ENCODE results near the gene GPR87. TPM values are rescaled to one million over a fixed set of nuclear protein-coding genes. Genes with fewer than 3 reads are reported as not detected.

GPR87 gene, protein sequence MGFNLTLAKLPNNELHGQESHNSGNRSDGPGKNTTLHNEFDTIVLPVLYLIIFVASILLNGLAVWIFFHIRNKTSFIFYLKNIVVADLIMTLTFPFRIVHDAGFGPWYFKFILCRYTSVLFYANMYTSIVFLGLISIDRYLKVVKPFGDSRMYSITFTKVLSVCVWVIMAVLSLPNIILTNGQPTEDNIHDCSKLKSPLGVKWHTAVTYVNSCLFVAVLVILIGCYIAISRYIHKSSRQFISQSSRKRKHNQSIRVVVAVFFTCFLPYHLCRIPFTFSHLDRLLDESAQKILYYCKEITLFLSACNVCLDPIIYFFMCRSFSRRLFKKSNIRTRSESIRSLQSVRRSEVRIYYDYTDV
- not detected for total RNA-seq

DNA sequence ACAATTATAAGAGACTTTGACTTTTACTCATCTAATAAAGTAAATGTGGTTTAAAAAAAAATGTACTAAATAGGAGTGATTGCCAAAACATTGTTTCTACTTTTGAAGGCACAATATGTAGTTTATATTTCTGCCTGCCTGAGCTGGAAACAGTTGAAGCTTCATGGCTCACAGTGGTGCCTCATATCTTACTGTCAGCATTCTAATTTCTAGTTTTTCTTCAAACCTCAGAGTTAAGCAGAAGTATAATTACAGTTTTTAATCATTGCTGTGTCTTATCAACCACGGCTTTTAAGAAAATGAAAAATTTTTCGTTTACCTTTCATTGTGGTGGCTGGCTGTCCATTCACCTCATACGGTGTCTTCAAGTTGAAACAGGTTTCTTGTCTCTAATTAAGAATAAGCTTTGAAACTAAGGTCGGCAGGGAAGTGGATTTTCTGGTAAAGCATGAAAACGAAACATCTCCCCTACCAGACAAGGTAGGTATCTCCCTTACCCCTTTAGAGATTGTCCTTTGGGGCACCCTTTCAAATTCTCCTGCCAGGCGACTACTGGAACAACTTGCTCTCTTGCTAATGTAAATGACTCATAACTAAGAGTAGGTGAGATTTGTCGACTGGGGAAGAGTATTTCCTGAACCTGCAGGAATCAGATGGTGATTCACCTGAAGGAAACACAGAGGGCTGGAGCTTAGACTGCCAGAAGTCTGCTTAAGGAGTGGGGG is at the start of gene GPR87:
Gene GPR87, minus strand, starts transcription at position 554 of the 725 bp plus-strand sequence. CDS start 16,720 bp downstream, outside the sequence.
- no peak for DNase-seq

DNA sequence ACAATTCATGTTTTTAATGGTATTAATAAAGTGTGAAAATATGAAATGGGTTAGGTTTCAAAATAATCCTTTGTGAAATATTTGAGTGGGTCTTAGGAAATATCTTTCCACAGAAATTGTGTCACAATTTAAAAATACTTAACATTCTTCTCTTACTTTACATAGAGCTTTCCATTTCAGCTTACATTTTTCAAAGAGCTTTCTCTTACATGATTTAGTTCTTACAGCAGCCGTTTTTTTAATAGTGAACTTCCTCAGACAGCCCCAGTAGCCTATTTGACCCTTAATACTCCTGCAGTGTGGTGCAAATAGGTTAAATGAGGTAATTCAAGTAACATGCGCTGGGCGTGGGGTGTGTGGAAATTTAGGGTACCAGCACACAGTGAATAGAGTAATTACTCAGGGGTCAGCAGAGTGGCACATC is 46.1 kb upstream of the GPR87 start:
- no peak for DNase-seq

DNA sequence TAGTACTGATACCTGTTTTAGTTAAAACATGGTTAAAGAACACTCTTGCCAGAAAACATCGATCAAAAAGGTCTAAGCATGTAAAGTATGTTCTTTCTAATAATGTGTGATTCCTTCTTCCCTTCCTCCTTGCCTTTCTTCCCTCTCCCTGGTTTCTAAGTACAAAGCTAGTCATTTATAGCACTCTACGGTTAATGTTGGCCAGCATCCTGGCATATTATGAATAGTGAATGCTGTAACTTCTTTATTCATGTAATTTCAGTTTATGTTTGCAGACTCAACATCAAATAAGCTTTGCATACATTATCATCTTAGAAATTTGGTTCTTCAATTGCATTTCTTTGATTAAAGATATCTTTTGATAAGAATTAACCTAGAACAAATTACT is 40.8 kb upstream of the GPR87 start:
- no peak for DNase-seq

DNA sequence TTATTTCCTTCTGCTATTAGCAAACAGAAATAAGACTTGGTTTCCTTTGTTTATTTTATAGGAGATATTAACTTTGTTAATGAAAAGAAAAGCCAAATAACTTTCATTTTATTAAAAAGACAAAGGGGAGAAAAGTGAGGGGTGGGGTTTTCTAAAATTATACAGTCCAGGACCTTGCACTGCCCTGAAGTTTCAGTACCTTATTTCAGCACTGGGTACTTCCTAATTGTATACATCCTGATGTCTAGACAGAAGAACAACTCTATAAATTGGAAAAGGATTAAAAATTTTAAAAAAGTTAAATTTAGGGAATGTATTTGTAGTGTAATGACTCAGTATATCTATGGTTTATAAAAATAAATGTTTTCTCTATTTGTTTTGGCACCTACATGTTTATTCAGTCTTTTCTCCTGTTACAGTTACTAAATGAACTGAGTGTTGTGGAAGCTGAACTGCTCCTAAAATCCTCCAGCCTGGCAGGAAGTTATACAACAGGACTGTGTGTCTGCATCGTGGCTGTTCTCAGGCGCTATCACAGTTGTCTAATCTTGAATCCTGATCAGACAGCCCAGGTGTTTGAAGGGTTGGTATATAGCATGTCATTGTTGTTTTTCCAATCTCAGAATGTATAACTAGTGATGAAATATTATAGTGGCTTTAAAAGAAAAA is 40.3 kb upstream of the GPR87 start:
- DNase-seq, result no peak

DNA sequence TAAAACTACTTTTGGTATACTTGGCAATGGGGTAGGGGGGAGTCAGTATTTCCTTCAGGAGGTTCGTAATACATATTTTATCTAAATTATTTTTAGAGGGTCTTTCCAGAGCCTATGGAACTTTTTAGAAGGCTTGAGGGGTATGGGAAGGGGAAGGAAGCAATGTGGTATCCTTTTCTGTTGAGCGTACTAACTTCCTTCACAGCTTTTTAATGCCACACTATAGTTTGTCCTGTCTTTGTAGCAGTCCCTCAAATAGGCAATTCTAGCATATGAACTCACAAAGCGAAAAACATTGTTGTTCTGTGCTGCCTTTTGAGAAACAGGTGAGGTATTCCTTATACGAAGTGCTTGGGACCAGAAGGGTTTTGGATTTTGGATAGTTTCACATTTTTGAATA is 35.0 kb upstream of the GPR87 start:
- DNase-seq, result no peak

DNA sequence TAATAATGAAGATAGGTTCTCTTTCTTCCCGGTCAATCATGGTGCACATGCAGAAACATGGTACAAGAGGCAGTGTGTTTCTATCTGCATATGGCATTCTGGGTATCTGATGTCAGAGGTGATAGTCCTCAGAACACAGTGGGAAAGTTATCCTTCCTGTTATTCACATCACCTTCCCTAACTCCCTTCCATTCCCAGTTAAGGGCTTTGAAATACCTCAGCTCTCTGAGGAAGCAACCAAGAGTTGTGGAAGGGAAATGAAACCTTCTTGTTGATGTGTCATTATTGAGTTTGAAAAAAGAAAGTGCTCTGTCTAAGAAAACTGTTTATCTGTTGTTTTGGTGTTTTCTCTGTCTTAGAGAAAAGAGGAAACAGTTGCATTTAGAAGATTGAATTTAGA is 34.6 kb upstream of the GPR87 start:
- DNase-seq, result no peak

DNA sequence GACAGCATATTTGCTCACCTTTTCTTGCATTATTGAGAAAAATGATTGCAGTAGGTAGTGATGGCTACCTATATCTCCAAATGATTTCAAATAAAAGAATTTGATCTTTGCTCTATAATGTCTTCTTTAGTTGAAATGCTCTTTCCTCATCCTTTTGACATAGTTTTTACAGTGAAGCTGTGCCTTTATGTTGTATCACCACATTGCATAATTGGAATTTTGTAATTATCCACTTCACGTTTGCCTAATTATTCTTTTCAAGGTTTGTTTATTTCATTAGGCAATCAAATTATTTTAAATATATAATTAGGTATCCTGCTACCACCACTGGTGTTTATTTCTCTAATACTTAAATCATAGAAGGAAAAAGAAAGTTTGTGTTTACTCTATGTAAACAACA is 34.0 kb upstream of the GPR87 start:
- no peak for DNase-seq

DNA sequence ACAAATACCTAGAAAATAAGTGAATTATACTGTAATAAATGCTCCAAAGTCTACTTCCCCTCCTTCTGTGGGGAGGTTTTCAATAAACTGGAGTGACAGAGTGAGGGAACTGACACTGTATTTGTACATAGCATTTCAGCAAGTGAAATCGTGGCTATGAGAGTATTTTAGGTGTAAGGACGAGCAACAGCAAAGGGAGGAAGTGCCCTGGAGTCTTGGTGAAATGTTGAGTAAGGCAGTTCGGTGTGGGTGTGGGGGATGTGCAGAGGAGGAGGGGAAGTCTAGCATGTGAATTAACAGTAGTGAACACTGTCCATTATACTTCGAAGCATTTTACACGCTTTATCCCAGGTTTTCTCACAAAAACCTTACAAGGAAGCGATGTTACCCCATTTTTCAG is 30.8 kb upstream of the GPR87 start:
- no peak for DNase-seq

DNA sequence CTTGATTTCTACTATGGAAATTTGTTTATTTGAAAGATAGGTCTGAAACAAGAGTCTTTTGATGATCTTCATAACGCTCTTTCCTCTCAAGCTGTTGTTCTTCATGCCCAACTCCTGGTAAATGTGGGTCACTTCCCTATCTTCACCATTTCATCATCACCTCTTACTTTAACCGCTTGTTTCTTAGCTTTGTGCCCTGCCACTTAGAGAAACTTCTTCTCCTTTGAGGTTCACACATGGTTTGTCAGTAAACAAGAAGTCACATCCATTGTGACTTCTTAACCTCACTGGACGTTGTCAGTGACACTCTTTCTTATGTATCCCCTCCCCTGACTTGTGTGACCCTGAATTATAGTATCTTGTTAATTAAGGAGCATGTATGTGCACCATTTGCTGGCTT is 29.7 kb upstream of the GPR87 start:
- DNase-seq, result no peak

DNA sequence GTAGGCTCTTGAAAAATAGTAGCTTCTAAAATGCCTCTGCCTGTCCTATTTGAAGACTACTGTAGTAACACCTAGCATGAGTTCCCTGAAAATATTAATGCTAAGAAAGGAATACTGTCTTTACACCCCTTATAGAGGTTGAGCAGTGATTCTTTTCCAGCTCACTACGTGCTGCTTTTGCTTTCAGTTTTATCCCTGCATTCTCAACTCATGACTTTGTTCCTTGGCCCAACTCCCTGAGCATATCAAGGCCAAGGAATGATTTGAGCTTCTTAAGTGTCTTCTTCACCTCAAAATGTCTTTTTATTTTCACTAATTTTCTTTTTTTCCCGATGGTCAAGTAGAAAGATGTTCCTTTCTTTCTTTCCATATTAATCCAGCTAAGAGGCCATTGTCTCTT is 29.2 kb upstream of the GPR87 start:
- DNase-seq, result no peak

DNA sequence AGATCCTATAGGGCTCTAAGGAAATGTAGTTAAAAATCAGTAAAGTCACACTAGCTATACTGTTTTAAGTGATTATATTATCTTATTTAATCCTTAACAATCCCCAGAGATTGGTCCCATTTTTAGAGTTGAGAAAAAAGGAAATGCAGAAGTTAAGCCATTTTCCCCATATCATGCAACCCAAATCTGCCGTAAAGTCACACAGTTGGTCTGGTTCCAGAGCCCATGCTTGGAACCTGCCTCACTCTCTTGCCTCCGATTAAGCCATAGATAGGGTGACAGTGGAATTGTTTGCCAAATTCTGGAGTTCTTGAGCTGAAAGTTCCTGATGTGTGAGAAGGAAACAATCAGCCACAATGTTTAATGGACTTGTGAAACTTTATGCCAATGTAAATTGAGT is 15.1 kb upstream of the GPR87 start:
- DNase-seq, result no peak

DNA sequence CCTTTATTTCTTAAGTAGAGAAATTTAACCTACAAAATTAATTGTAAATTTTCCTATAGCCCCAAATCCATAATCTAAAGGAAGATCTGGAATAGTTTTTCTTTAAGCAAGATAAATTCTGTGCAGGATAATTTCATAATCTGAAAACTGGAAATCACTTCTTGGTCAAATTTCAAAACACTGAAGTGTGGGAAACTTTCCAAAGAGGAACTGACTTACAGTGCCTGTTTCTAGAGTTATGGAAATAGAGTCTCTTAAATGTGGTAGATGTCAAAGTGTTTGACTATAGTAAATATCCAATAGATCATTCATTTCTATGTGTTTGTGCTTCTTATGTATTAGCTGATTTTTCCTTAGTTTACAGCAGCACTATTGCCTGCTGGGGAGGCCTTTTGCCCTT is 14.3 kb upstream of the GPR87 start:
- DNase-seq, result no peak

DNA sequence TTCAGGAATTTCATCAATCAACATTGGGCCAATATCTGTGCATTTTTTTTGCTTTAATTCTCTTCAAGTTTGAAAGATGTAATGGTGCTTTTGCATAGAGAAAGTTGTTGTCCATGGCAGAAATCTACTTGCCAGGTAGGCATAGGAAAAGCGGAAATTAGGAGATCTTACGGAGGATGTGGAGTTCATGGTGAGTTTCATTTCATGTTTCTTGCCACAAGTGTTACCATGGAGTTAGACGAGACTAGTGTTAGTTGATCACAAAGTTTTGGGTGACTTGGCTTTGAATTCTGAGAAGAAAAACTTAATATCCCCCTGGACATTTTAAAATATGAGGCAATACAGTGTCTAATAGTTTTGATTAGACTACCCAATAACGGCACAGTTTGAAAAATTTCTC is 13.8 kb upstream of the GPR87 start:
- DNase-seq, result no peak

DNA sequence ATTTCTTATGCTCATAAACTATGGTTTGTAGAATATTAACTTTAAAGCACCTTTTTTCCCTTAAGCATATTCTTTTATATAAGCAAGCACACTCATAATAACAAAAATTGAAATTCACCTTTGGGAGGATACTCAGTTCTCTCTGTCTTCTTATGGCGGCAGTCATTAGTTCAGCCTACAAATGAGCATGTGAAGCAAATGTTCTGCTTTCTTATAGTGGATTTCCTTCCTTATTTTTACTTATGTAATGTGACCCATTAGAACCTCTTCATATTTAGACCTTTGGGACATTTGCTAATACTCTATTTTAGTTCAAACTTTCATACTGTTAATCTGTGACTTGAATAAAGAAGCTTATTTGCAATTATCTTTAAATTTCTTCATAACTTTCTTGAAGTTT is 12.7 kb upstream of the GPR87 start, which contains the start of gene P2RY13:
Gene P2RY13, minus strand, starts transcription at position 187 of the 400 bp plus-strand sequence. Its CDS starts 21 bp downstream, at position 166.
- no peak for DNase-seq

DNA sequence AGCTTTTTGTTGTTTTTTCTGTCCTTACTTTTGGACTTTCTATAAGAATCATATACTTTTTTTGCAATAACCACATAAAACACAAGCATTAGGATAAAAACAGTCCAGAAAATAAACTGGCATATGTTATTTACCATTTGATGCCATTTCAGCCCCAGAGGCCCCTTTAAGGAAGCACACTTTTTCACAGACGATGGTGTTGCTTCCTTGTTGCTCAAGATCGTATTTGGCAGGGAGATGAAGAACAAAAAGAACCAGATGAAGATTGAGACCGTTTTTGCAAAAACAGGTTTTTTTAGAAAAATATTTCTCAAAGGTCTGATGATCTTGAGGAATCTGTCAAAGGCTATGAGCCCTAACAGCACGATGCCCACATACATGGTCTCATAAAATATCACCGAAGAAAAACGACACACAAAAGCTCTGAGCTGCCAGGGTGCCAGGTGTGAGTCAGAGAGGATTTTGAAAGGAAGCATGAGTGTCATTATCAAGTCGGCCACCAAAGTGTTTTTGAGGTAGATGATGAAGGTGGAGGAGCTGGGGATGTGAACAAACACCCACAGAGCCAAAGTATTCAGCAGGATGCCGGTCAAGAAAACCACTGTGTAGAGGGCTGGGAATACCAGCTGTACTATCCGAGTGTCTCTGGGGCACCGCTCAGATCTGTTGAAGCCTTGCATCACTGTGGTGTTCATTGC is 11.8 kb upstream of the GPR87 start:
- DNase-seq, result no peak

DNA sequence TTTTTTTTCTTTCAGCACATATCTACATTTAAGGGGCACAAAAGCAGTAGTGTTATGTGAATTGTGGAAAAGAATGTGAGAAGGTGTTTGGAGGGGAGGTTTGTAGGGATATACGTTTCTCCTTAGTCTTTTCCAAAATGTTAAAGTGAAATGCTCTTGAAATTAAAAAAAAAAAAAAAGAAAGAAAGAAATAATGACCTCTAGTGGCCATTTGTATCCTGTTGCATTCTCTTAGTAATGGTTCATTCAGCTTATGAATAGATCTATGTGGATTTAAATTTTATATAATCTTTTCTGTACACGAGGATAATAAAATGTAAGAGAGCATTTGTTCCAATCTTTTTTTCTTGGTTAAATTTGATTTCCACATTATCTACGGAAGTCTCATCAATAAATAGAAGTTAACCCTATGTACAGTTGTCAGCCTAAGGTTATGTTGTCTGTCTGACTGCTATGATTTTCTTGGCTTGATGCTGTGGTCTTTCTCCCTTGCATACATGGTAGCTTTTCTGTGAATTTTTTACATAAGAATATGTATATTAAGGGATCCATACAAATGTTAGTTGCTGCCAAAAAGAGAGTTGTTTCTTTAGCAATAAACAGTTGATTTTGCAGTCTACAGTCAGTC is 11.1 kb upstream of the GPR87 start:
- no peak for DNase-seq

DNA sequence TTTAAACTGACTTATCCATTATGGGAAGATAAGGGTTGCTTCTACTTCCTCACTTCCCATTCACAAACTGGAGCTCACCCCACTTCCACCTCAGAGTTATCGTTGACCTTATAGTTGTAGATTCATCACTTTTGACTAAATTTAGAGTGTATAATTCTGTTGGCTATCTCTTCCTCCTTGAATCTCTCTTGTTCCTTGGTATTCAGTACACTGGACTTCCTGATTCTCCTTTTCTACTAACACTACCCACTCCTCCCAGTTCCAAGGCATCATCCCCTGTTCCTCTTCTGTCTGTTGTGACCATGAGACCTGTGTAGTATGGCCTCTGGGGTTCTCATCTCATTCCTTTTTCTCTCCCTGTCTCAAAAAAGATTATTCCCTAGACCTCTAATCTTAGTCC is 5.9 kb upstream of the GPR87 start:
- no peak for DNase-seq

DNA sequence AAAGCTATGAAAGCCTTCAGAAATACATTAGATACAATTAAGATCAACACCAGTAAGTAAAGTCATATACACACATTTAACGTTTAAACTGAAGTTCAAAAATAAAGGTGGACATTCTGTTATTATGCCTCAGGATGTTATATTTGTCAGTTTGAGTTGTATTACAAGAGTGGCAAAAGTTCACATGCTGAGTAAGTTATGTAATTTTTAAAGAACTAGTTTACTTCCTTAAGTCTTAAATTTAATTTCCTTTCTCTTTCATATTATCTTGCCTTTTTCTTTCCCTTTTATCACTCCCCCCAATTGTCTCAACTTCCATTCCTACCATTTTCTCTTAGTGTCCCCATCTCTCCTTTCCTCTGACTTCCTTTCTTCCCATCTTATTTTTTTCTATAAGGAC is 4.9 kb upstream of the GPR87 start:
- no peak for DNase-seq

DNA sequence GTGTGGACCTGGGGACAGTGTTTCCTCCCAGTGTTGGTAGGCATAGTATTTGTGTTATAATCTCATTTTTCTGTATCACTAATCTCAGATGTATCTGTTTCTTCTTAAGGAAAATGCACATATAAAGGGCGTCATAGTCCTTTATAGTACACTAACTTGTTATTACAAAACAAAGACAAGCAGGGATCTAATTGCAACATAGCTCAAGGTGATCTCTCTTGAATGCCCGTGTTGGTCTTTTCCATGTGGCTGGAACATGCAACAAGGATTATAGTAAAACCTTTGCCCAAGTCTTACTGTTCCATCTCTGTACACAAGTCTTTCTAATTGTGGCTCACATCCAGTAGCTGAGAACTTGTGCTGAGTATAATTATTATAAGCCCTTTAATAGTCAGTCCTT is 3.5 kb upstream of the GPR87 start:
- no peak for DNase-seq

DNA sequence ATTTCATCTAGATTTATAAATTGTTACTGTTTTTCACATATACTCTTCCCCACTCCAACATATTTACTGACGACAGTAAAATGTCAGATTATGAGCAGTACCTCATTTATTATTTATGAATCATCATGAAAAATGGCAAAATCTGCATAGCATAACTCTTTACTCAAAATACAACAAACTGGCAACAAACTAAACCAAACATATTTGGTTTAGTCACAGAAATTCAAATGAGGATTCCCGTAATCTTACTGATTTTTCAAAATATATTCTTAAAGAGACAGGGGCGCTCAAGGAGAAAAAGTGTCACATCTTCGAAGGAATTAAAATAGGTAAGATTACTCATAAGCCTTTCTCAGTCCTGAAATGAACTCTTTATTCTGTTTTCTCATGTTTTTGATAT is 3.0 kb upstream of the GPR87 start:
- DNase-seq, result no peak

DNA sequence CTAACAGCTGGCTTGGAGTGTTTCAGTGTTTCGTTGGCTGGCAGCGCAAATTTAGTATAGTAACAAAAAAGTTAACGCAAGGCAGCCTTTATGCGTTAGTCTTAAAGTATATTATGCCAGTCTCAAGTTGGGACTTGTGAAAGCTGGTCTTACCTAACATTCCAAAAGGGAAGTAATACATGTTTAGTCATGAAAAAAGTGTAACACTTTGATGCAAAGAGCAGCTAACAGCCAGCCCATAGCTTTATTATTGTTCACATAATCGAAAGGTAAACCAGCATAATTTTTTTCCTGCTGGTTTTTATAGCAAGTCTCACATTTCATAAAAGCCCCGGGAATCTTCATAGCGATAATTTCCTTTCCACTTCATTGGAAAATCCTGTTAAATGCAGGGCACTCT is 2.4 kb upstream of the GPR87 start:
- no peak for DNase-seq

DNA sequence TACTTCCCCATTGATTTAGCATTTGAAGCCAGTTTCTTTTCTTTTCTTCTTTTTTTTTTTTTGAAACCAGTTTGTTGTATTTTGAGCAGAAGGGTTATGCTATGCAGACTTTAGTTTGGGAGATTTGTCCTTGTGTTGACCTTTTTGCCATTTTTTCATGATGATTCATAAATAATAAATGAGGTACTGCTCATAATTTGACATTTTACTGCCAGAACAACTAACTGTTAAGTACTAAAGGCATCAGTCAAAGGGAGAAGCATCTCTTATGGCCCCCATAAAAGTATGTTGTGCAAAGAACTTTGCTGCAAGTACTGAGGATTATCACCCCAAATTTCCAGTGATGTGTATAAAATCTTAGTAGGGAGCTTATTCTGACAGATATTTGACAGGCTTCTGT is 1.7 kb upstream of the GPR87 start:
- no peak for DNase-seq
